Measurements from ENCODE around the gene MTIF2.
A peak's percentile ranks its signal among the peaks of the same experiment; 100 is the strongest.

Gene MTIF2

DNA sequence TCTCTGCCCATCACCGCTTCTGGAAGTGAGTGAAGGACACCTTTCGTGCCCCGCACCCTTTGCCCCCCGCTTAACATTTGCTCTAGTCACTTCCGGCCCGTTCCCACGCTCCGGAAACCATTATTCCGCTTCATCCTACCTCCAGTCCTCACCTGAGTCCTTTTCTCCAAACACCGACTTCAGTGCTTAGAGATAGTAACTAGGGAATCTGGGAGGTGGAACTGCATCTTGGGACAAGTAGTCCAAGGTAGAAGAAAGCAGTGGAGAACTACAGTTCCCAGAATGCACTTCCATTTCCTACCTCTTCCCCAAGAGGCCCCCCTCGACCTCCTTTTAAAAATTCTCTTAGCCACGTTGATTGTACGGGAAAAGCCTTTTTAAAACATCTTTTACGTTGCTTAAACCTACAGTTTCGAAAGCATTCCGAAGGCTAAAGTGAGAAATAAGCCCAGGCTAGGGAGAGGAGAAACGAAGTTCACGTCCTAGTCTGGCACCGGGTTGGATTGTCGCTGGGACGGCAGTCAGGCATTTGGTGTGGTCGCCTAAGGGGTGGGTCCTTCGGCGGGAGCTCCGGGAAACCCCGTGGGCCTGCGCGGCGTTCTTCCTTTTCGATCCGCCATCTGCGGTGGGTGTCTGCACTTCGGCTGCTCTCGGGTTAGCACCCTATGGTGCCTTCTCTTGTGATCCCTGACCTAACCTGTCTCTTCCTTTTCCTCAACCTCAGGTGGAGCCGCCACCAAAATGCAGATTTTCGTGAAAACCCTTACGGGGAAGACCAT, 36.8 kb downstream of the MTIF2 start, which contains the start of the genes CLHC1 and RPS27A:
Gene CLHC1, minus strand, starts transcription at position 210 of the 779 bp plus-strand sequence. CDS start 9,882 bp downstream, outside the sequence.
Gene RPS27A, plus strand, starts transcription at position 605 of the 779 bp plus-strand sequence. Its CDS starts 137 bp downstream, at position 742.
- Histone ChIP-seq H2AFZ (ENCODE audit: low read depth, low read length) (peak within 1 kb of the TSS; percentile 3), H3K4me1 (ENCODE audit: control insufficient read depth, insufficient read depth, low read depth, low read length) (peaks cover 4% of the 10 kb centered on the region), H3K9me3 (ENCODE audit: control insufficient read depth, low read length) (no peaks in the 10 kb centered on the region), H4K91ac (ENCODE audit: low read length) (peak within 1 kb of the TSS; percentile 86), H3K4me2 (ENCODE audit: low read length, poor library complexity, severe bottlenecking) (peak within 1 kb of the TSS; percentile 92), H3K14ac (ENCODE audit: low read length in 2 of 2) (peak within 1 kb of the TSS in 1 of 2 experiments; percentile 87), H3K18ac (ENCODE audit: low read depth in 1 of 2, low read length in 2 of 2) (peak within 1 kb of the TSS; percentile 67 to 94), H3K36me3 (ENCODE audit: control insufficient read depth in 1 of 2, insufficient read depth in 2 of 2, low read depth in 1 of 2, low read length in 2 of 2) (peaks cover 10 to 50% of the 10 kb centered on the region in 2 experiments), H3K23ac (ENCODE audit: low read length in 2 of 2) (peak within 1 kb of the TSS in 1 of 2 experiments; percentile 66), H3K9ac (ENCODE audit: low read length) (peak within 1 kb of the TSS; percentile 98), H3K27ac (ENCODE audit: low read length, poor library complexity, severe bottlenecking) (peak within 1 kb of the TSS; percentile 98), H2BK12ac (ENCODE audit: low read length in 2 of 2) (no peak within 1 kb of the TSS), H2BK5ac (ENCODE audit: low read depth, low read length, poor library complexity, severe bottlenecking) (peak within 1 kb of the TSS; percentile 81), H2BK120ac (ENCODE audit: low read depth, low read length) (peak within 1 kb of the TSS; percentile 73), H3K79me1 (replicated peaks; ENCODE audit: low read length, poor library complexity, severe bottlenecking) (peaks cover 16% of the 10 kb centered on the region), H3K4ac (ENCODE audit: low read depth in 1 of 2, low read length in 2 of 2) (peak within 1 kb of the TSS; percentile 87 to 93), H3K4me3 (ENCODE audit: insufficient read depth in 1 of 2, low read depth in 1 of 2, low read length in 2 of 2) (peak within 1 kb of the TSS; percentile 88 to 95), H3K27me3 (ENCODE audit: control insufficient read depth in 1 of 2, insufficient read depth in 1 of 2, low read length in 2 of 2) (no peaks in the 10 kb centered on the region), H2AK5ac (ENCODE audit: low read length, severe bottlenecking) (peak within 1 kb of the TSS; percentile 68), H4K8ac (ENCODE audit: low read length) (peak within 1 kb of the TSS; percentile 96), H2BK15ac (ENCODE audit: low read depth, poor library complexity, severe bottlenecking) (no peak within 1 kb of the TSS)
- DNase-seq: peak; percentile 98
- under 1% methylated on average over 31 of the region's 37 CpGs for WGBS

DNA sequence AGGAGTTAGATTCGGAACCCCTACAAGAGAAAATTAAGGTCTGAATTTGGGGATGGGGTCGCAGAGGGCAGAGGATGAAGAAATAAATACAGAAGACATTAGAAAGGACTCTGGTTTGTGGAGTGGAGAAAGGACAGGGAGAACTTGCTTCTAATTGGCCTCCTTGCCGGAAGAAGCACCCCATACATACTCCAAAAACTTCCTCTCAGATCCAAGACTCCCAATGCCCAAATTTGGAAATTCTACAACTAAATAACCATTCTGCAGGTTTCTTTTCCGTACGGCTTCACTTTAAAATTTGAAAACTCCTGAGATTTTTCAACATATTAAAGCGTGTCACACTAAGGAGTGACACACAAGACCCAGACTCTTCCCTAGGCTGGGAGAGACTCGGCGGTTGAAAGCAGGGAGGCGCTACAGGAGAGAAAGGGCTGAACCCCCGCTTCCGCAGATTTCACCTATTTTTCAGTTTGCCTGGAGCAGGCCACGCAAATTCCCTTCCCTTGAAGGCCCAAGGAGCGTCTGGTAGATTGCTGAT, 37.4 kb downstream of the MTIF2 start:
- Histone ChIP-seq H2BK120ac (ENCODE audit: low read depth, low read length) (peak overlapping the region; percentile 73), H3K9ac (ENCODE audit: low read length) (peak overlapping the region; percentile 98), H2BK15ac (ENCODE audit: low read depth, poor library complexity, severe bottlenecking) (no peak overlapping the region), H3K14ac (ENCODE audit: low read length in 2 of 2) (no peak overlapping the region), H3K36me3 (ENCODE audit: control insufficient read depth in 1 of 2, insufficient read depth in 2 of 2, low read depth in 1 of 2, low read length in 2 of 2) (peaks cover 10 to 43% of the 10 kb centered on the region in 2 experiments), H3K79me1 (replicated peaks; ENCODE audit: low read length, poor library complexity, severe bottlenecking) (peaks cover 16% of the 10 kb centered on the region), H3K18ac (ENCODE audit: low read depth in 1 of 2, low read length in 2 of 2) (peak overlapping the region; percentile 13 to 94), H4K8ac (ENCODE audit: low read length) (peak overlapping the region; percentile 96), H2AFZ (ENCODE audit: low read depth, low read length) (no peak overlapping the region), H3K4me1 (ENCODE audit: control insufficient read depth, insufficient read depth, low read depth, low read length) (peaks cover 4% of the 10 kb centered on the region), H3K27ac (ENCODE audit: low read length, poor library complexity, severe bottlenecking) (peak overlapping the region; percentile 98), H2BK12ac (ENCODE audit: low read length in 2 of 2) (no peak overlapping the region), H3K4me3 (ENCODE audit: insufficient read depth in 1 of 2, low read depth in 1 of 2, low read length in 2 of 2) (peak overlapping the region; percentile 63 to 95), H3K27me3 (ENCODE audit: control insufficient read depth in 1 of 2, insufficient read depth in 1 of 2, low read length in 2 of 2) (no peaks in the 10 kb centered on the region), H3K9me3 (ENCODE audit: control insufficient read depth, low read length) (no peaks in the 10 kb centered on the region), H2AK5ac (ENCODE audit: low read length, severe bottlenecking) (peak overlapping the region; percentile 9), H3K4me2 (ENCODE audit: low read length, poor library complexity, severe bottlenecking) (peak overlapping the region; percentile 83), H4K91ac (ENCODE audit: low read length) (peak overlapping the region; percentile 86), H3K23ac (ENCODE audit: low read length in 2 of 2) (no peak overlapping the region), H2BK5ac (ENCODE audit: low read depth, low read length, poor library complexity, severe bottlenecking) (no peak overlapping the region), H3K4ac (ENCODE audit: low read depth in 1 of 2, low read length in 2 of 2) (peak overlapping the region; percentile 45 to 87)
- DNase-seq: no peak
- 7% methylated on average over 12 of the region's 13 CpGs for WGBS

DNA sequence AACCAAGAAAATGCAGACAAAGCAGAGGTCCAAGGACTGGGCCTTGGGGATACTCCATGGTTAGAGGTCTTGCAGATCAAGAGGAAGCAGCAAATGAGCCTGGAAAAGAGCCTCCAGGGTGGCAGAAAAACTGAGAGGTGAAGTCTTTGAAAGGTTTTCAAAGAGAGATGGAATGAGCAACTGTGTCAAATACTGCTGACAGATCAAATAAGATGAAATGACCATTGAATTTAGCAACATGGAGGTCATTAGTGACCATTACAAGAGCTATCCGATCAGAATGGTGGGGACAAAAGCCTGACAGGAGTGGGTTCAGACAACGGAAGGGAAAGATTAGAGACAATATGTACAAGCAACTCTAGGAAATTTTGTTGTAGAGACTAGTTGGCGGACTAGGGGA, 38.5 kb downstream of the MTIF2 start:
- DNase-seq: no peak
- peak overlapping the region in 1 of 2 experiments; percentile 42 for H2BK12ac ChIP-seq (ENCODE audit: low read length in 2 of 2)
- no peak overlapping the region for H3K23ac ChIP-seq (ENCODE audit: low read length in 2 of 2)
- no peak overlapping the region for H3K14ac ChIP-seq (ENCODE audit: low read length in 2 of 2)
- no peak overlapping the region for H3K4ac ChIP-seq (ENCODE audit: low read depth in 1 of 2, low read length in 2 of 2)
- peaks cover 18% of the 10 kb centered on the region for H3K79me1 ChIP-seq (replicated peaks; ENCODE audit: low read length, poor library complexity, severe bottlenecking)
- H4K91ac ChIP-seq (ENCODE audit: low read length): no peak overlapping the region
- H4K8ac ChIP-seq (ENCODE audit: low read length): no peak overlapping the region
- no peak overlapping the region for H3K18ac ChIP-seq (ENCODE audit: low read depth in 1 of 2, low read length in 2 of 2)
- H3K27ac ChIP-seq (ENCODE audit: low read length, poor library complexity, severe bottlenecking): no peak overlapping the region
- H2BK15ac ChIP-seq (ENCODE audit: low read depth, poor library complexity, severe bottlenecking): no peak overlapping the region
- no peak overlapping the region for H3K4me2 ChIP-seq (ENCODE audit: low read length, poor library complexity, severe bottlenecking)
- no peak overlapping the region for H2AFZ ChIP-seq (ENCODE audit: low read depth, low read length)
- H3K9me3 ChIP-seq (ENCODE audit: control insufficient read depth, low read length): no peaks in the 10 kb centered on the region
- no peak overlapping the region for H2AK5ac ChIP-seq (ENCODE audit: low read length, severe bottlenecking)
- H3K4me1 ChIP-seq (ENCODE audit: control insufficient read depth, insufficient read depth, low read depth, low read length): peaks cover 4% of the 10 kb centered on the region
- H3K27me3 ChIP-seq (ENCODE audit: control insufficient read depth in 1 of 2, insufficient read depth in 1 of 2, low read length in 2 of 2): no peaks in the 10 kb centered on the region
- WGBS: over 99% methylated on average over 3 of the region's 3 CpGs
- H3K4me3 ChIP-seq (ENCODE audit: insufficient read depth in 1 of 2, low read depth in 1 of 2, low read length in 2 of 2): no peak overlapping the region
- peaks cover 11 to 32% of the 10 kb centered on the region in 2 experiments for H3K36me3 ChIP-seq (ENCODE audit: control insufficient read depth in 1 of 2, insufficient read depth in 2 of 2, low read depth in 1 of 2, low read length in 2 of 2)
- no peak overlapping the region for H3K9ac ChIP-seq (ENCODE audit: low read length)
- H2BK120ac ChIP-seq (ENCODE audit: low read depth, low read length): no peak overlapping the region
- H2BK5ac ChIP-seq (ENCODE audit: low read depth, low read length, poor library complexity, severe bottlenecking): no peak overlapping the region

DNA sequence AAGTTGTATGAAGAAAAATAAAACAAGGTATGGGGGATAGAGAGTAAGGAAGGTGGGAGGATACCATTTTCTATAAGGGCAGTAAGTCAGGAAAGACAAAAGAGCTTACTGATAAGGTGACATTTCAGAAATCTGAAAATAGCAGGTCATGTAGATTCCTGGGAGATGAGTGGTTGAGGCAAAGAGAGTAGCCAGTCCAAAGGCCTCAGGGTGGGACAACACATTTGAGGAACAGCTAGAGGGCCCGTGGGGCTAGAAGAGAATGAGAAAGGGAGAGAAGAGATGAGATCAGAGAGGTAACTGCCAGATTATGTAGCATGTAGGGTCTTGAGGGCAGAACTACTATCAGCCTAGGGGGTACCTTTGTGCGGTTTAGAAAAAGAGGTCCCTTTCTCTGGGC, 39.8 kb downstream of the MTIF2 start:
- H3K9ac ChIP-seq (ENCODE audit: low read length): no peak overlapping the region
- 100% methylated on average over 2 of the region's 2 CpGs for WGBS
- no peak overlapping the region for H4K91ac ChIP-seq (ENCODE audit: low read length)

More for the DNA sequence above, 39.8 kb downstream of the MTIF2 start:
- no peak overlapping the region for H2AFZ ChIP-seq (ENCODE audit: low read depth, low read length)
- H3K4me3 ChIP-seq (ENCODE audit: insufficient read depth in 1 of 2, low read depth in 1 of 2, low read length in 2 of 2): no peak overlapping the region
- peak overlapping the region in 1 of 2 experiments; percentile 12 for H2BK12ac ChIP-seq (ENCODE audit: low read length in 2 of 2)
- no peak overlapping the region for H4K8ac ChIP-seq (ENCODE audit: low read length)
- H3K27ac ChIP-seq (ENCODE audit: low read length, poor library complexity, severe bottlenecking): no peak overlapping the region
- H3K36me3 ChIP-seq (ENCODE audit: control insufficient read depth in 1 of 2, insufficient read depth in 2 of 2, low read depth in 1 of 2, low read length in 2 of 2): peaks cover 19 to 21% of the 10 kb centered on the region in 2 experiments
- DNase-seq: no peak
- no peak overlapping the region for H2AK5ac ChIP-seq (ENCODE audit: low read length, severe bottlenecking)
- H3K4me1 ChIP-seq (ENCODE audit: control insufficient read depth, insufficient read depth, low read depth, low read length): peaks cover 6% of the 10 kb centered on the region
- H3K18ac ChIP-seq (ENCODE audit: low read depth in 1 of 2, low read length in 2 of 2): peak overlapping the region in 1 of 2 experiments; percentile 60
- H2BK5ac ChIP-seq (ENCODE audit: low read depth, low read length, poor library complexity, severe bottlenecking): no peak overlapping the region
- no peak overlapping the region for H2BK15ac ChIP-seq (ENCODE audit: low read depth, poor library complexity, severe bottlenecking)
- no peak overlapping the region for H3K14ac ChIP-seq (ENCODE audit: low read length in 2 of 2)
- H3K23ac ChIP-seq (ENCODE audit: low read length in 2 of 2): no peak overlapping the region
- H3K27me3 ChIP-seq (ENCODE audit: control insufficient read depth in 1 of 2, insufficient read depth in 1 of 2, low read length in 2 of 2): no peaks in the 10 kb centered on the region
- H3K9me3 ChIP-seq (ENCODE audit: control insufficient read depth, low read length): no peaks in the 10 kb centered on the region
- no peak overlapping the region for H2BK120ac ChIP-seq (ENCODE audit: low read depth, low read length)
- H3K79me1 ChIP-seq (replicated peaks; ENCODE audit: low read length, poor library complexity, severe bottlenecking): peaks cover 28% of the 10 kb centered on the region
- no peak overlapping the region for H3K4ac ChIP-seq (ENCODE audit: low read depth in 1 of 2, low read length in 2 of 2)
- H3K4me2 ChIP-seq (ENCODE audit: low read length, poor library complexity, severe bottlenecking): no peak overlapping the region

All from mesenchymal stem cell (in vitro differentiated cells and primary cell).